HG02588 (cell line): ENCODE measurements around the gene PCCA.
A peak's percentile ranks its signal among the peaks of the same experiment; 100 is the strongest.

ENCODE experiments used
- ATAC-seq: cut with Tn5 transposase; IDR thresholded peaks from one replicate; pipeline ENCODE4 v1.9.1; 2021; ENCODE audit warnings: mild to moderate bottlenecking, moderate library complexity; ENCODE audit not compliant: unreplicated experiment

Gene PCCA

GRCh38 chr13:100397627-100398026 lies 308.7 kb downstream of the PCCA start:
- ATAC-seq = no peak

GRCh38 chr13:100398360-100398759 lies 309.5 kb downstream of the PCCA start:
- ATAC-seq = no peak

GRCh38 chr13:100399455-100399854 lies 310.6 kb downstream of the PCCA start:
- no peak for ATAC-seq

- no peak for ATAC-seq
Observed at GRCh38 chr13:100403675-100404074, 314.8 kb downstream of the PCCA start.

- no peak for ATAC-seq
Observed at GRCh38 chr13:100409132-100409531, 320.2 kb downstream of the PCCA start.

- no peak for ATAC-seq
Observed at GRCh38 chr13:100423375-100423774, 334.5 kb downstream of the PCCA start.

- no peak for ATAC-seq
Observed at GRCh38 chr13:100428986-100429385, 340.1 kb downstream of the PCCA start.

- ATAC-seq = no peak
Observed at GRCh38 chr13:100432611-100433010, 343.7 kb downstream of the PCCA start.

- no peak for ATAC-seq
Observed at GRCh38 chr13:100433475-100433874, 344.6 kb downstream of the PCCA start.

GRCh38 chr13:100434010-100434763 lies 345.3 kb downstream of the PCCA start:
- peak; percentile 85 for ATAC-seq

- no peak for ATAC-seq
Observed at GRCh38 chr13:100436099-100436498, 347.2 kb downstream of the PCCA start.

- no peak for ATAC-seq
Observed at GRCh38 chr13:100438059-100438788, 349.3 kb downstream of the PCCA start.

GRCh38 chr13:100439247-100439970 lies 350.5 kb downstream of the PCCA start:
- no peak for ATAC-seq

- no peak for ATAC-seq
Observed at GRCh38 chr13:100440751-100441425, 352.0 kb downstream of the PCCA start.

GRCh38 chr13:100442095-100442832 lies 353.4 kb downstream of the PCCA start:
- no peak for ATAC-seq

- no peak for ATAC-seq
Observed at GRCh38 chr13:100443278-100443997, 354.5 kb downstream of the PCCA start.

GRCh38 chr13:100443998-100444328 lies 355.1 kb downstream of the PCCA start:
- ATAC-seq = no peak

GRCh38 chr13:100447831-100448230 lies 358.9 kb downstream of the PCCA start:
- ATAC-seq = no peak

- no peak for ATAC-seq
Observed at GRCh38 chr13:100451923-100452322, 363.0 kb downstream of the PCCA start.

- ATAC-seq = no peak
Observed at GRCh38 chr13:100454876-100455275, 366.0 kb downstream of the PCCA start.
